K562 (cell line): ENCODE results near the gene MGAT5. TPM values are rescaled to one million over a fixed set of nuclear protein-coding genes. Genes with fewer than 3 reads are reported as not detected.

Experiments used
- ATAC-seq: fragments of 200-7000 bp; cut with Tn5 transposase; 3 replicates; pipeline ENCODE4 v1.9.1; 2020; ENCODE audit warnings: moderate library complexity
- BruUV-seq: library from RNA; stranded (reverse); fragments of 400-500 nt; replicated peaks from 2 replicates; lab custom pipeline; 2021; lab: Mats Ljungman, UMichigan
- CTCF ChIA-PET: fragments of 300-600 bp; formaldehyde crosslinking; extraction: SDS; loops from one replicate; lab custom pipeline; 2021; ENCODE audit warnings: low intra/inter-chr PET ratio; lab: Yijun Ruan, JAX
- POLR2A ChIA-PET: fragments of 300-600, 350-650 bp; sonication (Branson Sonifier 250); formaldehyde crosslinking; extraction: SDS; loops from one replicate; lab custom pipeline; 2021; ENCODE audit warnings: antibody characterized with exemption, inconsistent platforms; lab: Yijun Ruan, JAX
- DNase-seq, 4 experiments: peaks; one replicate each; pipeline versions ENCODE4 v3.0.0 to v3.0.0-alpha.2; 2011 to 2018; ENCODE audit warnings: low spot score in 3 of 4, mixed read lengths in 3 of 4; ENCODE audit errors: extremely low read depth in 1 of 4
- FAIRE-seq: peaks from 2 replicates; lab custom pipeline; 2011; peaks lifted over from hg19 to GRCh38; lab: Jason Lieb, UNC
- H2AFZ ChIP-seq: 2 replicates; pipeline ENCODE4 v1.6.0; 2011; ENCODE audit warnings: low read depth, low read length, control low read depth, inconsistent platforms
- H3K27ac ChIP-seq: fragments of 200-600 bp; 3 replicates; pipeline ENCODE4 v1.8.0; 2011; ENCODE audit warnings: low read depth, mild to moderate bottlenecking, control low read depth, inconsistent platforms, low read length, moderate library complexity, mixed read lengths; ENCODE audit errors: extremely low read depth
- H3K27me3 ChIP-seq, 2 experiments: fragments of 300-600 bp in 1 of 2; 2 replicates in 1 of 2; 3 replicates in 1 of 2; pipeline versions ENCODE4 v1.6.0 to v1.8.0; 2011; ENCODE audit warnings: inconsistent platforms in 2 of 2, low read length in 2 of 2, mild to moderate bottlenecking in 1 of 2, mixed read lengths in 1 of 2, moderate library complexity in 1 of 2; ENCODE audit not compliant: control insufficient read depth in 2 of 2, insufficient read depth in 2 of 2
- H3K36me3 ChIP-seq: fragments of 300-600 bp; 3 replicates; pipeline ENCODE4 v1.8.0; 2011; ENCODE audit warnings: mild to moderate bottlenecking, low read length, inconsistent platforms; ENCODE audit not compliant: control insufficient read depth, insufficient read depth
- H3K4me1 ChIP-seq, 2 experiments: fragments of 200-600 bp in 1 of 2; replicated peaks in 1 of 2; 2 replicates in 1 of 2; 3 replicates in 1 of 2; pipeline versions ENCODE4 v1.5.1 to v1.8.0; 2011; ENCODE audit warnings: inconsistent platforms in 2 of 2, low read length in 2 of 2, mild to moderate bottlenecking in 1 of 2, mixed read lengths in 1 of 2, moderate library complexity in 1 of 2; ENCODE audit not compliant: control insufficient read depth in 2 of 2, insufficient read depth in 2 of 2
- H3K4me2 ChIP-seq: 2 replicates; pipeline ENCODE4 v1.6.1; 2011; ENCODE audit warnings: low read length, control low read depth, inconsistent platforms, mixed read lengths; ENCODE audit not compliant: insufficient read depth
- H3K4me3 ChIP-seq: fragments of 200-600 bp; sonication (generic), shearing (Covaris generic); 2 replicates; pipeline ENCODE4 v1.5.1; 2016; ENCODE audit warnings: control low read depth, inconsistent platforms
- H3K79me2 ChIP-seq: fragments of 200-600 bp; 3 replicates; pipeline ENCODE4 v1.8.0; 2011; ENCODE audit warnings: low read length, inconsistent platforms; ENCODE audit not compliant: control insufficient read depth, insufficient read depth
- H3K9ac ChIP-seq, 2 experiments: 2 replicates each; pipeline versions ENCODE4 v1.6.0 to v1.6.1; 2011; ENCODE audit warnings: low read depth in 2 of 2, low read length in 2 of 2, control low read depth in 1 of 2, inconsistent platforms in 1 of 2, mild to moderate bottlenecking in 1 of 2, mixed read lengths in 1 of 2; ENCODE audit not compliant: insufficient read depth in 1 of 2
- H3K9me1 ChIP-seq: one replicate; pipeline ENCODE4 v1.6.0; 2011; ENCODE audit warnings: inconsistent platforms, mild to moderate bottlenecking, low read length, moderate library complexity; ENCODE audit not compliant: control insufficient read depth, insufficient read depth
- H3K9me3 ChIP-seq: replicated peaks from 2 replicates; pipeline ENCODE4 v1.5.1; 2011; ENCODE audit warnings: low read depth, low read length, inconsistent platforms; ENCODE audit not compliant: control insufficient read depth, insufficient read depth
- H4K20me1 ChIP-seq: replicated peaks from 2 replicates; pipeline ENCODE4 v1.6.1; 2011; ENCODE audit warnings: low read length, inconsistent platforms, mixed read lengths; ENCODE audit not compliant: control insufficient read depth, insufficient read depth
- PRDM10 ChIP-seq: fragments of 450-650 bp; IDR thresholded peaks from 2 replicates; pipeline ENCODE4 v1.6.1; 2018; ENCODE audit not compliant: partially characterized antibody
- RNF2 ChIP-seq: sonication (generic); IDR thresholded peaks from 2 replicates; pipeline ENCODE4 v1.6.1; 2016
- WGBS: fragments of 100-300 bp; shearing (Covaris generic); methylation state at CpG from one replicate; pipeline ENCODE4 v1.1.6; 2016; ENCODE audit warnings: low coverage, mixed read lengths; ENCODE audit not compliant: insufficient coverage; ENCODE audit errors: missing lambda C conversion rate; 5-methylcytosine and 5-hydroxymethylcytosine counted together
- in situ Hi-C: fragments of 300-500 bp; cut with MboI; formaldehyde crosslinking; loops from 4 replicates; pipeline ENCODE4 v1.15.0; 2018; ENCODE audit warnings: inconsistent platforms, mixed read lengths
- intact Hi-C: fragments of 100-400 bp; cut with micrococcal nuclease; formaldehyde crosslinking; loops from 2 replicates; pipeline ENCODE4 v1.14.2; 2022
- polyA plus RNA-seq, 8 experiments: library from polyadenylated mRNA; depleted of rRNA in 4 of 8; stranded (reverse) in 5 of 8; unstranded in 3 of 8; fragments of >200 nt; fragmentation: Nextera tagmentation in 2 of 8; fragmentation: Illumina TruSeq in 1 of 8; extraction: Ambion mirVana in 2 of 8; extraction: Trizol in 1 of 8; gene quantifications; 2 replicates each; pipeline versions ENCODE4 v1.2.1 to v1.2.3, GENCODE V29; 2011 to 2014; ENCODE audit warnings: inconsistent platforms in 1 of 8, missing spikeins in 1 of 8
- total RNA-seq, 7 experiments: library from RNA; depleted of rRNA in 6 of 7; stranded (reverse); fragments of >200 nt in 6 of 7; fragmentation: Illumina TruSeq in 2 of 7; extraction: Trizol in 2 of 7; gene quantifications; 2 replicates each; pipeline versions ENCODE4 v1.2.1 to v1.2.3, GENCODE V29; 2011 to 2021; ENCODE audit warnings: low replicate concordance in 1 of 7

MGAT5 gene
- total and polyA plus RNA-seq, 9 of the 15 experiments (the other 6 are each of a cell fraction or from before 2014, with no cell fraction given): 1.6 to 18.6 (median 11.1) TPM

GRCh38 chr2:134299334-134299733 is 45.5 kb downstream of the MGAT5 start:
- Histone ChIP-seq H3K27me3 (no peaks in the 10 kb centered on the region), H2AFZ (no peak overlapping the region), H3K9ac (no peak overlapping the region), H3K4me1 (no peaks in the 10 kb centered on the region), H3K9me3 (no peaks in the 10 kb centered on the region), H3K36me3 (no peaks in the 10 kb centered on the region), H3K27ac (no peak overlapping the region), H4K20me1 (no peaks in the 10 kb centered on the region), H3K4me3 (no peak overlapping the region), H3K9me1 (no peaks in the 10 kb centered on the region), H3K79me2 (no peaks in the 10 kb centered on the region), H3K4me2 (no peak overlapping the region)
- FAIRE-seq (no peak), ATAC-seq (no peak), DNase-seq (no peak)
- POLR2A ChIA-PET: interaction anchor here (1.1 kb wide), 1 partner anchor 38 kb away, joined by 3 read pairs; no protein-coding TSS in a partner anchor
- intact Hi-C loops: no loop called here
- no TSS peak for BruUV-seq
- peak; percentile 92 for TF ChIP-seq PRDM10
- no peak for TF ChIP-seq RNF2
- CTCF ChIA-PET: no interaction called here
- in situ Hi-C loops: no loop called here
- 69% methylated on average over 1 of the region's 1 CpG for WGBS
